GM21717 (cell line): Measurements from ENCODE around the gene TEKT5.
"Not testable (repeated sequence)": the region's sequence is repeated elsewhere in the genome, so short reads cannot be mapped to it uniquely, and the experiment has no call there.

Experiments used
- ATAC-seq: cut with Tn5 transposase; IDR thresholded peaks from one replicate; pipeline ENCODE4 v1.9.1; 2021; ENCODE audit warnings: mild to moderate bottlenecking, moderate library complexity; ENCODE audit not compliant: unreplicated experiment

TEKT5 gene

DNA sequence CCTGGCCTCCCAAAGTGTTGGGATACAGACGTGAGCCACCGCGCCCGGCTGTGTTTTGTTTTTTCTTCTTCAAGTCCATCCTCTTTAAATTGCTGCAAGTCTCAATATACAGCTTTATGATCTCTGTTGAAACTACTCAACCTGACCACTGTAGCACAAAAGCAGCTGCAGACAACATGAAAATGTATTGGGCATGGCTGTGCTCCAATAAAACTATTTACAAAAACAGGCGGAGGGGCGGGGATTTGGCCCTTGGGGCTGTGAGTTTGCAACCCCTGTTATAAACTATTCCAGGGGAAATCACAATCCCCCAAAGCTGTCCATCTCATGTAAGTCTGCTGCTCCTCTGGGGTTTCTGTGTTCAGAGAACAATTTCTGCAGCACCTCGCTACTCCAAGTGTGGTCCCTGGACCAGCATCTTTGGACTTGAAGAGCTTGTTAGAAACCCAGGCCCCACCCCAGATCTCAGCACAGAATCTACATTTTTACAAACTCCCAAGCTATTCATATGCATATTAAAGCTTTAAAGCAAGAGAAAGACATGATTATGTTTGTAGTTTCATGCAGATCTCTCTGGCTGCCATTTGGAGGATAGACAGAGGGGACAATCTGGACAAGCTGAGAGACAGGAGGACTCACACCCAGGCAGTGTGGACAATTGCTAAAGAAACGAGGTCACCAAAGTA lies 33.6 kb downstream of the TEKT5 start:
- ATAC-seq = no peak

DNA sequence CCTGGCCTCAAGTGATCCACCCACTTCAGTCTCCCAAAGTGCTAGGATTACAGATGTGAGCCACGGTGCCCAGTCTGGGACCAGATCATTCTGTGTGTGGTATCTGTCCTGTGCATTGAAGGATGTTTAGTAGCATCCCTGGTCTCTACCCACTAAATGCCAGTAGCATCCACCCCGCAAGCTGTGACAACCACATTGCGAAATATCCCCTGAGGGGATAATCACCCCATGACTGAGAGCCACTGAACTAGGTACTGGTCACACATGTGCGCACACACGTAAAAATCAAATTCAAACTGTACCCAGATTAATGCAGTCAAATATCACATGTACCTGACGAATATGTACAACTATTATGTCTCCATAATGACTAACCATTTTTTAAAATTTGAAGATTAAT lies 35.8 kb downstream of the TEKT5 start:
- no peak for ATAC-seq

DNA sequence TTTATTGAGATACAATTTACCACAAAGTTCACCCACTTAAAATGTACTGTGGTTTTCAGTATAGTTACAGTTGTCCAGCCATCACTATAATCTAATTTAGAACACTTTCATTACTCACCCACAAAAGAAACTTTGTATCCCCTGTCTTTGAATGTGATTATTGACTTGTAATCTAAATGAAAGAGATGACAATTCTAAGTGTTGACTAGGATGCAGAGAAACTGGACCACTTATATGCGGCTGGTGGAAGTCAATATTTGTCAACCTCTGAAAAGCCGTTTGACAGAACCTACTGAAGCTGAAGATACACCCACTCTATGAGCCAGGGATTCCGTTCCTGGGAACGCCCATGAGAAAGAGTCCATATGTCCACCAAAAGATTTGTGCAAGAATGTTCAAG lies 36.8 kb downstream of the TEKT5 start:
- ATAC-seq = no peak

DNA sequence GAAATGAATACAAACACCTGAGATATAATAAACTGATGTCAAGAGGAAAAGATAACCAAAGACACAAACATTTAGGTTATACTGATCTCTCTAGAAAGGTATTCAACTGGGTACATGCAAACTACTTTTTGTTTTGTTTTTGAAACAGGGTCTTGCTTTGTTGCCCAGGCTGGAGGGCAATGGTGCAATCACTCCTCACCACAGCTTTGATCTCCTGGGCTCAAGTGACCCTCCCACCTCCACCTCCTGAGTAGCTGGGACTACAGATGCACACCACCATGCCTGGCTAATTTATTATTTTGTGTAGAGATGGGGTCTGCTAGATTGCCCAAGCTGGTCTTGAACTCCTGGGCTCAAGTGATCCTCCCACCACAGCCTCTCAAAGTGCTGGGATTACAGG lies 38.1 kb downstream of the TEKT5 start:
- ATAC-seq = no peak

DNA sequence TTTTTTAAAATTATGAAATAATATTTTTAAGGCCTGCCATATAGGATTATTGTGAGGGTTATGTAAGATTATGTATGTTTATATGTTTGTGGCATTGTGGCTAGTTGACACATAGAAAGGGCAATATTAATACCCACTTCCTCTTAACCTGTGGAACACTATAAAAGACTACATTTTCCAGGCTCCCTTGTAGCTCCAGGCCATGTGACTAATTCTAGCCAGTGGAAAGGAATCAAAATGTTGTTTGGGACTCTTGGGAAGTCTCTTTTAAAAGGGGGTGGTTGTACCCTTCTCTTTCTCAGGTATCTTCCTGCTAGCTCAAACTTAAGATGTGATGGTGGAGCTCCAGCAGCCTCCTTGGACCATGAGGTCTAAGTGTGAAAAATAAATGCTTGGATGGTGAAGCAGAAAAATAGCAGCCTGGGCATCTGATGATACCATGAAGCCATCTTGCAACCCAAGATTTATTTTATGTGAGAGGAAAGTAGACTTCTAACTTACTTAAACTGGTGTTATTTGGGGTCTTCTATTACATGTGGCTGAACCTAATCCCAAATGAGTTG lies 39.2 kb downstream of the TEKT5 start:
- no peak for ATAC-seq

DNA sequence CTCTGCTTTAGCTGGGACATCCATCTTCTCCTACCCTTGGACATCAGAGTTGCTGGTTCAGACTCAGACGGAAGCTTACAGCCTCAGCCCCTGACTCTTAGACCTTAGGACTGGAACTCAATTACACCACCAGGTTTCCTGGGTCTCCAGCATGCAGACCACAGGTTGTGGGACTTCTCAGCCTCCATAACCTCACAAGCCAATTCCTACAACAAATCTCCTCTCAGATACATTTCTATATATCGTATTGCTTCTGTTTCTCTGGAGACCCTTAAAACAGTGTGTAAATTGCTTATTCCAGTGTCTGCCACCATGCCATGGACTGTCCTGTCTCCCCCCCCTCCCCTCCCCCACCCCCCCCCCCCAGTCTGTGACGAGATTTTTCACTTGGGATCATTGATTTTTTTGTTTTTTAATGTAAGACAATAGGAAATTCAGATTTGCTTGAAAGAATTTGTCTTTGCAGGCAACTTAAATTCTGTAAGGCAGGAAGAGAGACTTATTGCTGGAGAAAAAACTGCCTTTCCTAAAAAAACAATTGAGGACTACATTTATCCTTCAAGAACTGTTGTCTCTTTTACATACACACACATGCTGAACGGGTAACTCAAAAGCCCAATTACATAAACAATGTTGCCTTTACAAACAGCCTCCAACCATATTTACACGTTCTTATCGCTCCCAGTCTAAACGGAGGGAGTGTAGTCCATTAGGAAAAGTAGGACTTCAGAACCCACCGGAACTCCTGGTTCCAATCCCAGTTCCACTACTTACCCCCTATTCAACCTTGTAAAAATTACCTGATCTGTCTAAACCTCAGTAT lies 39.9 kb downstream of the TEKT5 start:
- ATAC-seq = no peak

DNA sequence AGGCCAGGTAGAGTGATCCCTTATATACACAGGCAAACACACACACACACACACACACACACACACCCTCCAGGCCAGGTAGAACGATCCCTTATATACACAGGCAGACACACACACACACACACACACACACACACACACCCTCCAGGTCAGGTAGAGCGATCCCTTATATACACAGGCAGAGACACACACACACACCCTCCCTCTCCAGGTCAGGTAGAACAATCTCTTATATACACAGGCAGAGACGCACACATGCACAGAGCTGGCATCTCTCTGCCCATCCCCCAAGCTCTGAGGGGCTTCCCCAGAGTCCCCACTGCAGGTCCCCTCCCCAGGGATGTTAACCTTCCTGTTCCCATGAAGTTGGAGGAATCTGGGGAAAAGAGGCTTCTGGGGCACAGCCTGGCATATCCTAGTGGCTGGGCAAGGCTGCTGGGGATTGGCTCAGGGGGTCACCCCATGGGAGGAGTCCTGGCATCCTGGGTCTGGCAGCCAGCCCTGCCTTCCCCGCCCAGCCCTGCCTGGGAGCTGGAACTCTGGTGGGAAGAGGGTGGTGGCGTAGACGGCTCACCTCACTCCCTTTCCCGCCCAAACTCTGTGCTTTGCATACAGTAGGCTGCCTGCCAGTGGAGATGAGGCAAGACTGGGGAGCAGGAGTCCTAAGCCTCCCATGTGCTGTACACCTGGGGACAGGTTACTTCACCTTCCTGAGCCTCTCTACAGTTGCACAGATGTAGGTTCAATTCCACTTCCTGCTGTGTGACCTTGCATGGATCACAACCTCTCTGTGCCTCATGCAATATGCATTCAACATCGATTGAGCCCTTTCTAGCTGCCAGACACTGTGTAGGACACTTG lies 41.8 kb downstream of the TEKT5 start:
- ATAC-seq = no peak

DNA sequence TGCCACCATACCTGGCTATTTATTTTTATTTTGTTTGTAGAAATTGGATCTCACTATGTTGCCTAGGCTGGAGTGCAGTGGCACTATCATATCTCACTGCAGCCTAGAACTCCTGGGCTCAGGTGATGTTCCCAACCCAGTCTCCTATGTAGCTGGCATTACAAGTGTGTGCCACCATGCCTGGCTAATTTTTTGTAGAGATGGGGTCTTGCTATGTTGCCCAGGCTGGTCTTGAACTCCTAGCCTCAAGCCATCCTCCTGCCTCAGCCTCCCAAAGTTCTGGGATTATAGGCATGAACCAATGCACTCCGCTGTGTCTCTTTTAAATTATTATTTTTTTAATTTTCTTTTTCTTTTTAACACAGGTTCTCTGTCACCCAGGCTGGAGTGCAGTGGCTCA lies 45.6 kb downstream of the TEKT5 start:
- ATAC-seq = not testable (repeated sequence)

DNA sequence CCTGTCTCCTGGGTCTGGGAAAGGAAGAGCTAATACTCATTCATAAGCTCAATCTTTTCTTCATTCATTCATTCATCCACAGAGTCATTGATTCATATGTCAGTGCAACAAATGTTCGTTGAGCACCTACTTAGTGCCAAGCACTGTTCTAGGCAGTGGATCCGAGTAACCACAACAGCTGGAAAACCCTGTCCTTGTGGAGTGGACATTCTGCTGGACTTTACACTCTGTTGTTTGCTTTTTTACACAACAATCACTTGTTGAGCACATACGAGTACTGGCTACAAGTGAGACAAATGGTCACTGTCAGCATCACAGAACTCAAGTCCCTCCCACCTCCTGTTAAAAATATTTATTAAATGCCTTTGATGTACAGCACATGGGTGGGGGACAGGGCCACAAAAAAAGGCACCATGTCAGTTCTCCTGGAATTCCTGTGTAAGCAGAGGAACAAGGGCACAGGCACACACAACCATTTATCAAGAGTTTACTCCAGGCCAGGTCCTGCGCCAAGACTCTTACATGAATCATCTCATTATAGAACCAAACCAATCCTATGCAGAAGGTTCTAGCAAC lies 46.9 kb downstream of the TEKT5 start:
- no peak for ATAC-seq

DNA sequence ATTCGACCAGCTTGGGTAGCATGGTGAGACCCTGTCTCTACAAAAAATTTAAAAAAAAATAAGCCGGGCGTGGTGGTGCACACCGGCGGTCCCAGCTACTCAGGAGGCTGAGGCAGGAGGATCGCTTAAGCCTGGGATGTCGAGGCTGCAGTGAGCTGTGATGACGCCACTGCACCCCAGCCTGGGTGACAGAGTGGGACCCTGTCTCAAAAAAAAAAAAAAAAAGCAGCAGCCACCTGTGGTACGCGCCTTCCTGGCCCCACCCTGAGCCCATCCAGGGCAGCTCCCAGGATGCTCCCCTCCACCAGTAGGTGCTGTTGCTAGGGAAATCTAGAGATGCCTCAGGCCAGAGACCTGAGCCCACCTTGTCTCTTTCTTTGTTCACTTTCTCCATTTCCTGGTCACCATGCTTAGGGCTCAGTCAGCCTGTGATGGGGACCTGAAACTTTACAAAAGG lies 47.4 kb downstream of the TEKT5 start:
- no peak for ATAC-seq

DNA sequence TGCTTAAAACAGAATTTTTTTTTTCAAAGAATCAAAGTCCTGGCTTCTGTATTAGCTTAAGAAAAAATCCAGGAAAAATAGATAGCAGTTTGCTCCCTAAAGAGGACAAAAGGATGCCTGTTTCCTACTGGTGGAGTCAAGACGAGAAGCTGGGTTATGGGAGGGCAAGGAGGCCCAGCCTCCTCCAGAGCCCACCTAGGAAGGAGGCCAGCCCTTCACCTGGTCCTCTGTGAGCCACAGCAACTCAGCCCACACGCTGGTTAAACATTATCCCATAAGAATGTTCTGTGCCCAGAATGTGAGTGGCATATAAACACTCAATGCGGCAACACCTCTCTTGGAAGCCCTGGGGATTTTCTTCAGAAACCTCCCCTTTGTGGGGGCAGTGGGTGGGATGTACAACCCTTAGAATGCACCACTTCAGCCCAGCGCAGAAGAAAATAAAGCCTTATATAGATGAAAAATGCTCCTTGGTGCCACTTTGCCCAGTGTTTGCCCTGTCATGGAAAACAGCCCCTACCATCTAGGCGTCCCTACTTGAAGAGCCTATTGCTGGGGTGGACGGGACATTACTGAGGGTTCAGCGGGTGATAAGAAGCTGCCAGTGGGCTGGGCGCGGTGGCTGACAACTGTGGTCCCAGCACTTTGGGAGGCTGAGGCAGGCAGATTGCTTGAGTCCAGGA lies 48.0 kb downstream of the TEKT5 start:
- no peak for ATAC-seq

DNA sequence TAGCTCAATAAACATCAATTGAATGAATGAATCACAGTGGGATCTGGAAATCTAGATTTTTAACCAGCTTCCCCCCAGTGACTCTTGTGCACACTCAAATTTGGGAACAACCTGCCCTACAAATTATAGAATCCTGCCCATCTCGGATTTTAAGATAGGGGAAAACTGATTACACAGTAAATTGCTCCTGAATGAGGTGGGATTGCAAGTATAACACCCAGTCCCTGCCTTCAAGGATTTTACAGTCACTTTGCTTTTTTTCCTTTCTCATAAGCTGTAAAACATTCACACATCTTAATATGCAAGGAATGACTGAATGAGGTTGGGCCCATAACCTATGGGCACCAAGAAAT lies 48.5 kb downstream of the TEKT5 start:
- ATAC-seq = no peak

DNA sequence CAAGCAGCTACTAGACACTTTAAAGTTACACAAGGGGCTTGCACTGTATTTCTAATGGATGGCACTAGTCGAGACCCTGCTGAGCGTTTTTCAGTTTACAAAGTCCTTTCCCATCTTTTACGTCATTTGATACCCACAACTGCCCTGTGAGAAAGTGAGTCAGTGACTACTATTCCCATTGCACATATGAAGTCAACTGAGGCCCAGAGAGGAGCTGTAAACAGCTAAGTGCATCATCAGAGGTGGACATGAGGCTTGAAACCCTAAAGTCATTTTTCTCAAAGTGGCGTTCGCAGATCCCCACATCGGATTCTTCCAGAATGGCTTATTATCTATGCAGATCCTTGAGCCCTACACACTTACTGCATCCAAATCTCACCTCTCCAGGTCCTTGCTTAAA lies 50.6 kb downstream of the TEKT5 start:
- ATAC-seq = no peak

DNA sequence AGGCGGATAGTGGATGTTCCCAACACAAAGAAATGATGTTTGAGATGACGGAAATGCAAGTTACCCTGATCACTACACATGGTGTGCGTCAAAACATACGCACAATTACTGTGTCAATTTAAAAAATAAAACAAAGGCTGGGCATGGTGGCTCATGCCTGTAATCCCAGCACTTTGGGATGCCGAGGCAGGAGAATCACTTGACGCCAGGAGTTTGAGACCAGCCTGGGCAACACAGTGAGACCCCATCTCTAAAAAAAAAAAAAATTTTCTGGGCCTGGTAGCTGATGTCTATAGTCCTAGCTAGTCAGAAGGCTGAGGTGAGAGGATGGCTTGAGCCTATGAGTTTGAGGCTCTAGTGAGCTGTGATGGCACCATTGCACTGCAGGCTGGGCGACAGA lies 51.8 kb downstream of the TEKT5 start:
- ATAC-seq = no peak

DNA sequence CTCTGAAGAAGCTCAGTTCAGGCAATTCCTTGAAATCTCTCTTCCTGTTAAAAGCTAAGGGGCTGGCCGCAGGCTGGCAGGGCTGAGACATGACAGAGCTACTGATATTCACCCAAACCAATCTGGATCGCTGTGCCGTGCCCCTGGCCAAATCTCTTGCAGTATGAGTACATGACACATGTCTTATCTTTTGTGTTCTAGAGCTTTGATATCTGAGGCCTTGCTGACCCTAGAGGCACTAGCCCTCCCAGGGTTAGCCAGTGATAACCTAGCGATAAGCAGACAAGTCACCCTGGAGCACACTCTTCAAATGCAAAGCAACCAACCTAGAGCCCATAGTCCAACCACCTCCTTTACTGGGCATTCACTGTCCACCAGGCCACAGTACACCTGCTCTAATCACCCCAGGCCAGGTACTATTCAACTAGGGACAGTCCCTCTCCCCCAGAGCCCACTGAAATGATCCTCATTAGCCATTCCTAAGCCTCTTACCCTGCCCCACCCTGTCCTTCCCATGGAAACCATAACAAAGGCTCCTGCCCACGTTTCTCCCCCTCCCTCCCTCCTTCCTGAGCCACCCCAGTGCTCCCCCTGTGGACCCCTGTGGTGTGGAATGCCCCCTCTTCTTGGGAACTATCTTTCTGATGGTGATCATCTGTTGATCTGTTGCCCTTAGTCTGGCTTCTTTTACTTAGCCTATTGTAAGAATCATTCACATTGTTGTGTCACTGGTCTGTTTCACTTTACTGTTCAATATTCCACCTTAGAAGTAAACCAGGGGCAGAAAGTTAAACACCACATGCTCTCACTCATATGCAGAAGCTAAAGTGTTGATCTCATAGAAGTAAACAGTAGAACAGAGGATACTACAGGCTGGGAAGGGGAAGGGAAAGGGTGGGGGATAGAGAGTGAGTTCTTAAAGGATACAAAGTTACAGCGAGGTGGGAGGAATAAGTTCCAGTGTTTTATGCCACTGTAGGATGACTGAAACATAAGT lies 52.5 kb downstream of the TEKT5 start:
- ATAC-seq = no peak

DNA sequence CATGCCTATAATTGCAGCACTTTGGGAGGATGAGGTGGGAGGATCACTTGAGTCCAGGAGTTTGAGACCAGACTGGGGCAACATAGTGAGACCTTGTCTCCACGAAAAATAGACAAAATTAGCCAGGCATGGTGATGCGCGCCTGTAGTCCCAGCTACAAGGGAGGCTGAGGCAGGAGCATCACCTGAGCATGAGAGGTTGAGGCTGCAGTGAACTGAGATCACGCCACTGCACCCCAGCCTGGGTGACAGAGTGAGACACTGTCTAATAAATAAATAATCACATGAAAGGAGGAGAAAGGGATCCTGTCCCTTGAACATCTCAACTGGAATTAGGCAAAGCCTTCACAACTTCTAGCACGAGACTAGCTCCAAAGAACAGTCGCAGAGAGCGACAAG lies 53.2 kb downstream of the TEKT5 start:
- ATAC-seq = no peak

DNA sequence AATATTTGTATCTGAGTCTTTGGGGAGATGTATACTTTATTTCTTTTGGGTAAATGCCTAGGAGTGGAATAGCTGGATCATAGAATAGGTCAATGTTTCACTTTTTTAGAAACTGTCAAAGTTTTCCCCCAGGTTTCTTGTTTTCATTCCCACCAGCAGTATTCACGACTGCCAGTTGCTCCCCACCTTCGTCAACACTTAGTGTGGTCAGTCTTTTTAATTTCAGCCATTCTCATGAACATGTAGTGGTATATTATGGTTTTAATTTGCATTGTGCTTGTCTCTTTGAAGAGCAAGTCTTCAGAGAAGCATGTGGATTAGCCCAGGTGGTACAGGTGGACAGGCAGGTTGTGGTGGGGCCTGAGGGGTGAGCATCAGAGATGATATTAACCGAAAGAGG lies 53.8 kb downstream of the TEKT5 start:
- no peak for ATAC-seq

DNA sequence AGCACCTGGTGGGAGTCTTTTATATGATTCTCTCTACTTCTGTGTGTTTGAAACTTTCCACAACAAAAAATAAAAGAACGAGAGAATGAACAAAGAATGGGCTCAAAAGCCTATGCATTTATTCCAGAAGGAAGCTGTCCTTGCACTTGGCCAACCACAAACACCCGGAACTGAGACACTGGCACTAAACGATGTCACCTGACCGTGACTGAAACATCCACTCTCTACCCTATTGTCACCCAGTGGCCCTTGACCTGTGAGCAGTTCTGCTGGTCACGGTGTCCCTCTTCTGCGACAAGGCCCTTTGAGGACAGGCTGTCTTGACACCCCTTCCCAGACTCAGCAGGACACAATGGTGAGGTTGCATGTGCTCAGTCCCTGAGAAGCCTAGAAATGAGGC lies 56.6 kb downstream of the TEKT5 start:
- ATAC-seq = no peak

DNA sequence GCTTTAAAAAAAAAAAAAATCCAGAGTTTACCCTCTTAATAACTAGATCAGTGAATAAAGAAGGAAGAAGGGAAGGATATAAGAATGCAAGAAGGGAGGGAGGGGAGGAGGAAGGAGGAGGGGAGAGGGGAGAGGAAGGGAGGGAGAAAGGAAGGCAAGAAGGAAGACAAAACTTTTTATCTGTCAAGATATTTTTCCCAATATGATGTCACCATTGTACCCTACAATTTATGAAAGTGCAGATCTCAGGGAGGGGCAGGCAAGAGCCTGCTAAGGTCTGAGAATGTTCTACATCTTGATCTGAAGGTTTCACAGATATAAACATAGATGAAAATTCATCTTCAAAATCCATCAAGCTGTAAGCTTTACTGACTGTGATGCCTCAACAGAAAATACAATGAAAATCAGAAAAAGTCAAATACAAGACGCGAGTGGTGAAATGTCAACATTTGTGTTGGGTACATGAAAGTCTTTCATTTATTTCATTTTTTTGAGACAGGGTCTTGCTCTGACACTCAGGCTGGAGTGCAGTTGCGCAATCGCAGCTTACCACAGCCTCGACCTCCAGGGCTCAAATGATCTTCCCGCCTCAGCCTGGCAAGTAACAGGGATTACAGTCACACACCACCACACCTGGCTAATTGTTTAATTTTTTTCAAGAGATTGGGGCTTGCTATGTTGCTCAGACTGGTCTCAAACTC lies 57.2 kb downstream of the TEKT5 start:
- no peak for ATAC-seq
